ENCODE measurements around the gene DLX3. TPM values are rescaled to one million over a fixed set of nuclear protein-coding genes. Genes with fewer than 3 reads are reported as not detected.

DLX3 gene
- polyA plus RNA-seq, 2 of the 4 experiments (the other 2 are of a cell fraction) = 0.17 TPM; not detected in 1

GRCh38 chr17:49967621-49968404 lies 27.2 kb downstream of the DLX3 start:
- ATAC-seq (no peak), DNase-seq (ENCODE audit: low read depth in 1 of 2, low spot score in 1 of 2) (no peak), FAIRE-seq (peak; percentile 91)
- POLR2A ChIA-PET = interaction anchor here (1.4 kb wide), 2 partner anchors 13 to 29 kb away, joined by 3 to 5 read pairs; no protein-coding TSS in a partner anchor
- CTCF ChIA-PET = interaction anchor here (0.9 to 82.2 kb wide), 8 partner anchors 8 to 125 kb away, joined by 4 to 2613 read pairs (median 6); partner anchors contain the start of gene TAC4
- Histone ChIP-seq H3K4me1 (peaks cover 12% of the 10 kb centered on the region; the same call in 2 of the 3 replicates), H3K4me2 (peak overlapping the region; percentile 87), H3K27ac (peak overlapping the region; percentile 82 to 92), H3K4me3 (peak overlapping the region; percentile 69), H3K9me3 (no peaks in the 10 kb centered on the region)
- WGBS (ENCODE audit: missing lambda C conversion rate) = 68% methylated on average over 10 of the region's 10 CpGs
- TF ChIP-seq RFX5 (IDR thresholded peaks at IDR 0.05) = no peak
- no peak for TF ChIP-seq CHD2 (IDR thresholded peaks at IDR 0.05; ENCODE audit: low read length, partially characterized antibody)
- no peak for TF ChIP-seq MYC (IDR thresholded peaks at IDR 0.05; ENCODE audit: borderline replicate concordance, low read length)
- TF ChIP-seq TFCP2L1 (CRISPR knock-in tag; IDR thresholded peaks at IDR 0.05) = no peak
- no peak for TF ChIP-seq ZSCAN20 (CRISPR knock-in tag; IDR thresholded peaks at IDR 0.05)
- no peak for TF ChIP-seq EP300 (IDR thresholded peaks at IDR 0.05)
- no peak for TF ChIP-seq BHLHE40 (IDR thresholded peaks at IDR 0.05; ENCODE audit: low read depth, low read length)
- TF ChIP-seq CHD4 (IDR thresholded peaks at IDR 0.05; ENCODE audit: borderline replicate concordance) = no peak
- TF ChIP-seq, protein P1, sequence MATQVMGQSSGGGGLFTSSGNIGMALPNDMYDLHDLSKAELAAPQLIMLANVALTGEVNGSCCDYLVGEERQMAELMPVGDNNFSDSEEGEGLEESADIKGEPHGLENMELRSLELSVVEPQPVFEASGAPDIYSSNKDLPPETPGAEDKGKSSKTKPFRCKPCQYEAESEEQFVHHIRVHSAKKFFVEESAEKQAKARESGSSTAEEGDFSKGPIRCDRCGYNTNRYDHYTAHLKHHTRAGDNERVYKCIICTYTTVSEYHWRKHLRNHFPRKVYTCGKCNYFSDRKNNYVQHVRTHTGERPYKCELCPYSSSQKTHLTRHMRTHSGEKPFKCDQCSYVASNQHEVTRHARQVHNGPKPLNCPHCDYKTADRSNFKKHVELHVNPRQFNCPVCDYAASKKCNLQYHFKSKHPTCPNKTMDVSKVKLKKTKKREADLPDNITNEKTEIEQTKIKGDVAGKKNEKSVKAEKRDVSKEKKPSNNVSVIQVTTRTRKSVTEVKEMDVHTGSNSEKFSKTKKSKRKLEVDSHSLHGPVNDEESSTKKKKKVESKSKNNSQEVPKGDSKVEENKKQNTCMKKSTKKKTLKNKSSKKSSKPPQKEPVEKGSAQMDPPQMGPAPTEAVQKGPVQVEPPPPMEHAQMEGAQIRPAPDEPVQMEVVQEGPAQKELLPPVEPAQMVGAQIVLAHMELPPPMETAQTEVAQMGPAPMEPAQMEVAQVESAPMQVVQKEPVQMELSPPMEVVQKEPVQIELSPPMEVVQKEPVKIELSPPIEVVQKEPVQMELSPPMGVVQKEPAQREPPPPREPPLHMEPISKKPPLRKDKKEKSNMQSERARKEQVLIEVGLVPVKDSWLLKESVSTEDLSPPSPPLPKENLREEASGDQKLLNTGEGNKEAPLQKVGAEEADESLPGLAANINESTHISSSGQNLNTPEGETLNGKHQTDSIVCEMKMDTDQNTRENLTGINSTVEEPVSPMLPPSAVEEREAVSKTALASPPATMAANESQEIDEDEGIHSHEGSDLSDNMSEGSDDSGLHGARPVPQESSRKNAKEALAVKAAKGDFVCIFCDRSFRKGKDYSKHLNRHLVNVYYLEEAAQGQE (IDR thresholded peaks at IDR 0.05) = no peak

DNA sequence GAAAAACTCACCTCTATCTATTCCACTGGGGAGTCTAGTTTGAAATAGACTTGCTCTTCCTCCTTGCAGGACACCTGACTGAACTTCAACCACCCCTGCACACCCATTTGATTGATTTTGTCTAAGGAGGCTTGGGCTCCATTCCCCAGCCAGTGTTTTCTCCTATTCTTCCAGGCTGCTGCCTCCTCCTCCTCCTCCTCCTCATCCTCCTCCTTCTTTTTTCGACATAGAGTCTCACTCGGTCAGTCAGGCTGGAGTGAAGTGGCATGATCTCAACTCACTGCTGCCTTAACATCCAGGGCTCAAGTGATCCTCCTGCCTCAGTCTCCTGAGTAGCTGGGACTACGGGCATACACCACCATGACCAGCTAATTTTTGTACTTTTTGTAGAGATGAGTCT lies 27.8 kb downstream of the DLX3 start:
- WGBS (ENCODE audit: missing lambda C conversion rate) = 79% methylated on average over 3 of the region's 3 CpGs
- H3K9me3 ChIP-seq = no peaks in the 10 kb centered on the region
- ChIA-PET CTCF (interaction anchor here (0.7 to 82.2 kb wide), 7 partner anchors 9 to 137 kb away, joined by 3 to 2613 read pairs (median 4); no protein-coding TSS in a partner anchor), POLR2A (no interaction called here)
- FAIRE-seq = no peak
- DNase-seq (ENCODE audit: low read depth in 1 of 2, low spot score in 1 of 2) = no peak
- TF ChIP-seq NPAS2 (CRISPR knock-in tag; IDR thresholded peaks at IDR 0.05; ENCODE audit: borderline replicate concordance) (no peak), NR3C1 (IDR thresholded peaks at IDR 0.05) (no peak), KDM5A (IDR thresholded peaks at IDR 0.05) (no peak), FOSB (CRISPR knock-in tag; IDR thresholded peaks at IDR 0.05) (no peak), CHD2 (IDR thresholded peaks at IDR 0.05; ENCODE audit: low read length, partially characterized antibody) (no peak), ZC3H11A (IDR thresholded peaks at IDR 0.05) (no peak), RFX5 (IDR thresholded peaks at IDR 0.05) (no peak)
- no peak overlapping the region for H3K4me3 ChIP-seq
- no peak overlapping the region for H3K27ac ChIP-seq
- no peak for ATAC-seq
- no peak overlapping the region for H3K4me2 ChIP-seq
- peaks cover 12% of the 10 kb centered on the region; the same call in 2 of the 3 replicates for H3K4me1 ChIP-seq

DNA sequence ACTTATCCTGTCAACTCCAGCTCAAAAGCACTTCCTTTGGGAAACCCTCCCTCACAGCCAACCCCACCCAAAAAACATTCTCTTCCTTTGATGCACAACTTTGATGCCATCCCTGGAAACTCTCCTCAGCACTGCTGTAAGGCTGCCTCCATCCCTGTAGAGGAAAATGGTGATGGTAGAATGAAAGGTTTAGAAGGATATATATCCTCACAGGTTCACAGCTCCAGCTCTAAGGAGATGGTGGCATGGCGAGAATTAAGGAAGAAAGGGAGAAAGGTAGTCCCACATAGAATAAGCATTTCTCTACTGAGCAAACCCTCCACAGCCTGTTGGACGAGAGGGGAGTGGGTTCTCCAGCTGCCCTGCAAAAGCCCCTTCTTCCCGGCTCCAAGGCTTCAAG lies 28.3 kb downstream of the DLX3 start:
- no peaks in the 10 kb centered on the region for H3K9me3 ChIP-seq
- no peak overlapping the region for H3K4me2 ChIP-seq
- CTCF ChIA-PET = interaction anchor here (0.7 to 82.2 kb wide), 7 partner anchors 9 to 137 kb away, joined by 3 to 2613 read pairs (median 4); no protein-coding TSS in a partner anchor

More for the DNA sequence above, 28.3 kb downstream of the DLX3 start:
- no peak overlapping the region for H3K4me3 ChIP-seq
- FAIRE-seq = no peak
- no peak overlapping the region for H3K27ac ChIP-seq
- no peak for ATAC-seq
- TF ChIP-seq ZFP36 (IDR thresholded peaks at IDR 0.05; ENCODE audit: borderline replicate concordance, partially characterized antibody) (no peak), KDM1A (IDR thresholded peaks at IDR 0.05; ENCODE audit: low read depth) (no peak), GATA3 (IDR thresholded peaks at IDR 0.05; ENCODE audit: borderline replicate concordance) (no peak), KDM5A (IDR thresholded peaks at IDR 0.05) (no peak)
- TF ChIP-seq, protein P2, sequence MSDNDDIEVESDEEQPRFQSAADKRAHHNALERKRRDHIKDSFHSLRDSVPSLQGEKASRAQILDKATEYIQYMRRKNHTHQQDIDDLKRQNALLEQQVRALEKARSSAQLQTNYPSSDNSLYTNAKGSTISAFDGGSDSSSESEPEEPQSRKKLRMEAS (IDR thresholded peaks at IDR 0.05) = no peak
- peaks cover 12% of the 10 kb centered on the region; the same call in 2 of the 3 replicates for H3K4me1 ChIP-seq
- DNase-seq (ENCODE audit: low read depth in 1 of 2, low spot score in 1 of 2) = no peak
- POLR2A ChIA-PET = no interaction called here
- WGBS (ENCODE audit: missing lambda C conversion rate) = 73% methylated on average over 3 of the region's 3 CpGs

All from A549 (cell line).